Measurements from ENCODE around the gene IL18.
"Not testable (repeated sequence)": the region's sequence is repeated elsewhere in the genome, so short reads cannot be mapped to it uniquely, and the experiment has no call there.

IL18 gene

GRCh38 chr11:112196519-112197087, 32.7 kb upstream of the IL18 start:
- no peak for DNase-seq (ENCODE audit: low read depth)
- no peak overlapping the region for H3K4me3 ChIP-seq (ENCODE audit: low read depth, low read length)
- TF ChIP-seq, protein P1, sequence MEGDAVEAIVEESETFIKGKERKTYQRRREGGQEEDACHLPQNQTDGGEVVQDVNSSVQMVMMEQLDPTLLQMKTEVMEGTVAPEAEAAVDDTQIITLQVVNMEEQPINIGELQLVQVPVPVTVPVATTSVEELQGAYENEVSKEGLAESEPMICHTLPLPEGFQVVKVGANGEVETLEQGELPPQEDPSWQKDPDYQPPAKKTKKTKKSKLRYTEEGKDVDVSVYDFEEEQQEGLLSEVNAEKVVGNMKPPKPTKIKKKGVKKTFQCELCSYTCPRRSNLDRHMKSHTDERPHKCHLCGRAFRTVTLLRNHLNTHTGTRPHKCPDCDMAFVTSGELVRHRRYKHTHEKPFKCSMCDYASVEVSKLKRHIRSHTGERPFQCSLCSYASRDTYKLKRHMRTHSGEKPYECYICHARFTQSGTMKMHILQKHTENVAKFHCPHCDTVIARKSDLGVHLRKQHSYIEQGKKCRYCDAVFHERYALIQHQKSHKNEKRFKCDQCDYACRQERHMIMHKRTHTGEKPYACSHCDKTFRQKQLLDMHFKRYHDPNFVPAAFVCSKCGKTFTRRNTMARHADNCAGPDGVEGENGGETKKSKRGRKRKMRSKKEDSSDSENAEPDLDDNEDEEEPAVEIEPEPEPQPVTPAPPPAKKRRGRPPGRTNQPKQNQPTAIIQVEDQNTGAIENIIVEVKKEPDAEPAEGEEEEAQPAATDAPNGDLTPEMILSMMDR (IDR thresholded peaks at IDR 0.05; ENCODE audit: control insufficient read depth, extremely low read depth, insufficient read depth) = no peak

DNA sequence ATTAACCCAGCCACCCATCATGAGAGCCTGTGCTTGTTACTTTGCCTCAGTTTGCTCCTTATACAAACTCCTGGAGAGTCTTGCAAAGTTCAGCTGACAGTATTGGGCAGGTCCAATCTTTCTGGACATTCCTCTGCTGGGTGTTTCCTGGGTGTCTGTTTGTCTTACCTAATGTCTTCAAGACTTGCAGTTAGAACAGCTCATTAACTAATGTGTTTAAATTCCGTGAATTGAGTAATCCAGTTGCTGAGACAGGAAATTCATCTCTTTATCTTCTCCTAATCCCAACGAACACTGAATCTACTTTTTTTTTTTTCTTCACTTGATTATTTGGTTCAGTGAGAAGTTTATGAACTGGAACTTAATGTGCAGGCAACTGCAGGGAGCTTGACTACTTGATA, 32.1 kb upstream of the IL18 start:
- H3K4me3 ChIP-seq (ENCODE audit: low read depth, low read length) = no peak overlapping the region
- TF ChIP-seq, protein P1 (IDR thresholded peaks at IDR 0.05; ENCODE audit: control insufficient read depth, extremely low read depth, insufficient read depth) = no peak
- DNase-seq (ENCODE audit: low read depth) = no peak

DNA sequence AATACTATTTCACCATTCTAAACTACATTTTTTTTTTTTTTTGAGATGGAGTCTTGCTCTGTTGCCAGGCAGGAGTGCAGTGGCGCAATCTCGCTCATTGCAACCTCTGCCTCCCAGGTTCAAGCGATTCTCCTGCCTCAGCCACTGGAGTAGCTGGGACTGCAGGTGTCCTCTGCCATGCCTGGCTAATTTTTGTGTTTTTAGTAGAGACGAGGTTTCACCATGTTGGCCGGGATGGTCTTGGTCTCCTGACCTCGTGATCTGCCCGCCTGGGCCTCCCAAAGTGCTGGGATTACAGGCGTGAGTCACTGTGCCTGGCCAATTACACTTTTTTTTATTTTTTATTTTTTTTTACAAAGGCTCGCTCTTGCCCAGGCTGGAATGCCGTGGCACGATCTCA, 31.2 kb upstream of the IL18 start:
- not testable (repeated sequence) for DNase-seq (ENCODE audit: low read depth); H3K4me3 ChIP-seq (ENCODE audit: low read depth, low read length)

GRCh38 chr11:112186304-112186703, 22.4 kb upstream of the IL18 start:
- TF ChIP-seq, protein P1 (IDR thresholded peaks at IDR 0.05; ENCODE audit: control insufficient read depth, extremely low read depth, insufficient read depth) = no peak

DNA sequence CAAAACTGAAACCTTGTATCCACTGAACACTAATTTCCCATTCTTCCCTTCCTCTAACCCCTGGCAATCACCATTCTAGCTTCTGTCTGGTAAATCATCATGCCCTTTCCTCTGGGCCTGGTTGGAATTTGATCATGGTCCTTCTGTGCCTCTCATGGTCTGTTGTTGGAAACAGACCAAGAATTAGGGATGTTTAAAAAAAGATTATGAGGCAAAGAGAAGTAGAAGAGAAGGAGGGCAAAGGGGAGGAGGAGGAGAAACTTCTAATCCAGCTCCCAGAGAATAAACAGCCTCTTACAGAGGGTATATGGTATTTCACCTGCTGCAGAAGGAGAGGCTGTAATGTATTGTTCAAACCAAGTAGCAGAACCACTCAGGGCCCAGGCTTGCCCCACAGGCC, 22.0 kb upstream of the IL18 start:
- TF ChIP-seq, protein P1 (IDR thresholded peaks at IDR 0.05; ENCODE audit: control insufficient read depth, extremely low read depth, insufficient read depth) = no peak
- no peak overlapping the region for H3K4me3 ChIP-seq (ENCODE audit: low read depth, low read length)
- no peak for DNase-seq (ENCODE audit: low read depth)

More at GRCh38 chr11:112186304-112186703, 22.4 kb upstream of the IL18 start:
- DNase-seq (ENCODE audit: low read depth) = no peak
- H3K4me3 ChIP-seq (ENCODE audit: low read depth, low read length) = no peak overlapping the region

- TF ChIP-seq, protein P1 (IDR thresholded peaks at IDR 0.05; ENCODE audit: control insufficient read depth, extremely low read depth, insufficient read depth) = no peak
- H3K4me3 ChIP-seq (ENCODE audit: low read depth, low read length) = no peak overlapping the region
- DNase-seq (ENCODE audit: low read depth) = no peak
These were observed 19.0 kb upstream of the IL18 start for GRCh38 chr11:112182867-112183266.

DNA sequence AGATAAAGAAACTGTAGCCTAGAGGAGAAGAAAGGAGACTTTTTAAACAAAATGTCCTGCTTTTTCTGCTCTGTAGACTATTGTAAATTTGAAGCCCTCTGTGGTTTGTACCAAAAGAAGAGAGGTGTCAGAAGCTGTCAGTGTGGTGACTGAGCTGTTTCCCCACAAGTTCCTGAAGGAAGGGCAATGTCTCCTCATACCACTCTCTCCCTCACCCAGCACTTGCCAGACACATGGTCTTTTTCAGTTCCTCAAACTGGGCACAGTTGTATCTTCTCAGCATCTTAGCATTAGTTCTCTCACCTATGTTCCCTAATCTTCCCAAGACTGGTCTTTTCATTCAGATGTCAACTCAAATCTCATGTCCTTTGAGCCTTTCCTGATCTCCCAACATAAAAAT, 15.7 kb upstream of the IL18 start:
- no peak overlapping the region for H3K4me3 ChIP-seq (ENCODE audit: low read depth, low read length)
- no peak for DNase-seq (ENCODE audit: low read depth)
- TF ChIP-seq, protein P1 (IDR thresholded peaks at IDR 0.05; ENCODE audit: control insufficient read depth, extremely low read depth, insufficient read depth) = no peak

Data from LNCaP clone FGC (cell line).